HG02571 (cell line): ENCODE measurements around the gene CFAP92.
A peak's percentile ranks its signal among the peaks of the same experiment; 100 is the strongest.
"Not testable (repeated sequence)": the region's sequence is repeated elsewhere in the genome, so short reads cannot be mapped to it uniquely, and the experiment has no call there.

Experiments
- ATAC-seq: cut with Tn5 transposase; IDR thresholded peaks from one replicate; pipeline ENCODE4 v1.9.1; 2021; ENCODE audit warnings: mild to moderate bottlenecking, moderate library complexity; ENCODE audit not compliant: unreplicated experiment

CFAP92 gene

GRCh38 chr3:128907706-128908445 lies 86.0 kb downstream of the CFAP92 start:
- ATAC-seq, result no peak

GRCh38 chr3:128906804-128907525 lies 86.9 kb downstream of the CFAP92 start:
- ATAC-seq, result no peak

GRCh38 chr3:128906031-128906803 lies 87.7 kb downstream of the CFAP92 start:
- no peak for ATAC-seq

GRCh38 chr3:128903501-128903900 lies 90.4 kb downstream of the CFAP92 start:
- ATAC-seq, result no peak

- no peak for ATAC-seq
These were observed 91.5 kb downstream of the CFAP92 start for GRCh38 chr3:128902426-128902825.

GRCh38 chr3:128895843-128896697 lies 97.8 kb downstream of the CFAP92 start:
- no peak for ATAC-seq

- no peak for ATAC-seq
These were observed 104.6 kb downstream of the CFAP92 start for GRCh38 chr3:128889139-128889894.

GRCh38 chr3:128884992-128885391 lies 108.9 kb downstream of the CFAP92 start:
- no peak for ATAC-seq

GRCh38 chr3:128882719-128883118 lies 111.2 kb downstream of the CFAP92 start:
- no peak for ATAC-seq

- no peak for ATAC-seq
These were observed 112.3 kb downstream of the CFAP92 start for GRCh38 chr3:128881576-128881975.

- not testable (repeated sequence) for ATAC-seq
These were observed 113.4 kb downstream of the CFAP92 start for GRCh38 chr3:128880455-128880854.

- no peak for ATAC-seq
These were observed 113.9 kb downstream of the CFAP92 start for GRCh38 chr3:128879991-128880390.

GRCh38 chr3:128879125-128879969 lies 114.5 kb downstream of the CFAP92 start, which contains the start of gene ACAD9:
ACAD9 (plus strand) TSS chr3:128879620; CDS start chr3:128879692, 72 bp downstream.
- ATAC-seq, result peak; percentile 89

GRCh38 chr3:128878556-128879124 lies 115.2 kb downstream of the CFAP92 start:
- peak; percentile 6 for ATAC-seq

GRCh38 chr3:128878011-128878457 lies 115.8 kb downstream of the CFAP92 start:
- ATAC-seq, result no peak

- no peak for ATAC-seq
These were observed 118.2 kb downstream of the CFAP92 start for GRCh38 chr3:128875556-128876120.

- ATAC-seq, result no peak
These were observed 119.2 kb downstream of the CFAP92 start for GRCh38 chr3:128874481-128875180.
